ENCODE measurements around the gene INTS15. TPM values are rescaled to one million over a fixed set of nuclear protein-coding genes. Genes with fewer than 3 reads are reported as not detected.

The INTS15 gene
- total RNA-seq, 1 experiment from 2014 or later = 24.7 TPM

DNA sequence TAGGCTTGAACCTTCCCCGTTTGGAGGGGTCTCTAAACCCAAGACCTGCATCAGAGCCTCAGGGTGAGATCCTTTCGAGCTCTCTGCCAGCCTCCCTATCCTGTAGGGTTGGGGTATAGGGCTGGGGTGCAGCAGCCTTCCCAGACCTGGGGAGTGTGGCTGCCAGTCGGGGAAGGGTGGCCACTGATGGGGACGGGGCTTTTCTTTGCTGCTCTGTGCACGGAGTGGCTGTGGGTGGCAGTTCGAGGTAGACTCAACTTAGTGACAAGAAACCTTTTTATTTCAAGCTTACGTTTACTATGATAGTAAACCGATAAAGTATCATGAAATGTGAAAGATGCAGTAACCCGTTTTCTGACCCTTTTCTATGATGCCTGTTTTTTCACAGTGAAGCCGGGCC, 60.3 kb downstream of the INTS15 start:
- Histone ChIP-seq H3K36me3 (replicated peaks; ENCODE audit: control insufficient read depth, insufficient read depth, low read length) (no peaks in the 10 kb centered on the region), H3K4me3 (ENCODE audit: insufficient read depth, low read depth, low read length) (no peak overlapping the region), H3K27me3 (ENCODE audit: control insufficient read depth, insufficient read depth, low read length) (no peaks in the 10 kb centered on the region)
- no peak for DNase-seq

DNA sequence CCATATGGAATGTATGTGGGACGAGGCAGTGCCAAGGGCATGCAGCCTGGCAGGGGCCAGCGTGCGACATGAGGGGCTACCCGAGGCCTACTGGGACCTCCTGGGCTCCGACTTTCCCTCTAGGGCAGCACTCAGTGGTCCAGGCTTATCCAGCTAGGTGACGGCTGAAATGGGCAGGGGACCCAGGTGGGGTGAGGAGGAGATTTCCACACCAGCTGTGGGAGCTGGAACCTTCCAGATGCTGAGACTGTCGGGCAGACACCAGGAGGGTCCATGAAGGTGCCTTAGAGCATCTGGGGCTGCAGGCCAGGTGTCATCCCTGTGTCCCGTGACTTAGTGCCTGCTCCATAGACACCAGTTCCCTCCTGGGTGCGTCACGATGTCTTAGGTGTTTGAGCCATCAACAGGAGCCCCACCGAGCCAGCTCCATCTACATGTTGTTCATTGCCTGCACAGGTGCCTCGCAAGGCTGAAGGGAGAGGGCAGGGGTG, 60.7 kb downstream of the INTS15 start:
- DNase-seq = peak; percentile 37
- Histone ChIP-seq H3K27me3 (ENCODE audit: control insufficient read depth, insufficient read depth, low read length) (no peaks in the 10 kb centered on the region), H3K4me3 (ENCODE audit: insufficient read depth, low read depth, low read length) (no peak overlapping the region), H3K36me3 (replicated peaks; ENCODE audit: control insufficient read depth, insufficient read depth, low read length) (no peaks in the 10 kb centered on the region)

DNA sequence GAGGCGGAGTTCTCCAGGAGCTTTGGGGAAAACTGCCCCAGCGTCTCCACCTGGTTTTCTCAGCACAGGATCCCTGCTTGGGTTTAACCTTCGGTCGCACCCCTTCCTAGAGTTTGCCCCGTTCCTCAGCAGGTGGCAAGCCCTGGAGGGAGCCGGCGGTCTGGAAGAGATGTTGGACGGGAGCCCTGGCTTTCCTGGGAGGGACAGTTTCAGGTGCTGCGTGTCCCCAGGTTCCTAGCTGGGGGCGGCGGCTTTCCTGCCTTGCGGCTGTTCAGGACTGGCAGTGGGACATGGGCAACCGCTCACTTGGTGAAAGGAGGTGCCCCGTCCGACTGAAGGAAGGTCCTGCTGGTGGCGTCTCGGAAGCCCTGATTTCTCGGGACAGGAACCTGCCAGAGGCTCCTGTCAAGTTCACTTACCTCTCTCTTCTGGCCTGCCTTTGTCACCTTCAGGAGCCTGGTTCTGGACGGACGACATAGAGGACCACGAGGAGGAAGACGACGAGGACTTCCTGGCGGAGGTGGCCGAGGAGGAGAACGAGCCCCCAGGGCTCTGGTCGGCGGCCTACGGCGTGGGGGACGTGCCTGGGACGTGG, 62.1 kb downstream of the INTS15 start:
- Histone ChIP-seq H3K27me3 (ENCODE audit: control insufficient read depth, insufficient read depth, low read length) (no peaks in the 10 kb centered on the region), H3K4me3 (ENCODE audit: insufficient read depth, low read depth, low read length) (no peak overlapping the region), H3K36me3 (replicated peaks; ENCODE audit: control insufficient read depth, insufficient read depth, low read length) (no peaks in the 10 kb centered on the region)
- DNase-seq = peak; percentile 30

DNA sequence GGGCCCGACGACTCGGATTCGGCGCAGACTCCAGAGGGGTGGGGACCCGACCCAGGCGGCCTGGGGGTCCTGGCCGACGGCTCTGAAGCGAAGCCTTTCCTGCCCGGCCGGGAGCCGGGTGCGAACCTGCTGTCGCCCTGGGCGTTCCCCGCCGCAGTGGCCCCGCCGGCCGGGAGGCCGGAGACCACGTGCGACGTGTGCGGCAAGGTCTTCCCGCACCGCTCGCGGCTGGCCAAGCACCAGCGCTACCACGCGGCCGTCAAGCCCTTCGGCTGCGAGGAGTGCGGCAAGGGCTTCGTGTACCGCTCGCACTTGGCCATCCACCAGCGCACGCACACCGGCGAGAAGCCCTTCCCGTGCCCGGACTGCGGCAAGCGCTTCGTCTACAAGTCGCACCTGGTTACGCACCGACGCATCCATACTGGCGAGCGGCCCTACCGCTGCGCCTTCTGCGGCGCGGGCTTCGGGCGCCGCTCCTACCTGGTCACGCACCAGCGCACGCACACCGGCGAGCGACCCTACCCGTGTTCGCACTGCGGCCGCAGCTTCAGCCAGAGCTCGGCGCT, 62.7 kb downstream of the INTS15 start:
- Histone ChIP-seq H3K4me3 (ENCODE audit: insufficient read depth, low read depth, low read length) (no peak overlapping the region), H3K27me3 (ENCODE audit: control insufficient read depth, insufficient read depth, low read length) (no peaks in the 10 kb centered on the region), H3K36me3 (replicated peaks; ENCODE audit: control insufficient read depth, insufficient read depth, low read length) (no peaks in the 10 kb centered on the region)
- DNase-seq = peak; percentile 64

DNA sequence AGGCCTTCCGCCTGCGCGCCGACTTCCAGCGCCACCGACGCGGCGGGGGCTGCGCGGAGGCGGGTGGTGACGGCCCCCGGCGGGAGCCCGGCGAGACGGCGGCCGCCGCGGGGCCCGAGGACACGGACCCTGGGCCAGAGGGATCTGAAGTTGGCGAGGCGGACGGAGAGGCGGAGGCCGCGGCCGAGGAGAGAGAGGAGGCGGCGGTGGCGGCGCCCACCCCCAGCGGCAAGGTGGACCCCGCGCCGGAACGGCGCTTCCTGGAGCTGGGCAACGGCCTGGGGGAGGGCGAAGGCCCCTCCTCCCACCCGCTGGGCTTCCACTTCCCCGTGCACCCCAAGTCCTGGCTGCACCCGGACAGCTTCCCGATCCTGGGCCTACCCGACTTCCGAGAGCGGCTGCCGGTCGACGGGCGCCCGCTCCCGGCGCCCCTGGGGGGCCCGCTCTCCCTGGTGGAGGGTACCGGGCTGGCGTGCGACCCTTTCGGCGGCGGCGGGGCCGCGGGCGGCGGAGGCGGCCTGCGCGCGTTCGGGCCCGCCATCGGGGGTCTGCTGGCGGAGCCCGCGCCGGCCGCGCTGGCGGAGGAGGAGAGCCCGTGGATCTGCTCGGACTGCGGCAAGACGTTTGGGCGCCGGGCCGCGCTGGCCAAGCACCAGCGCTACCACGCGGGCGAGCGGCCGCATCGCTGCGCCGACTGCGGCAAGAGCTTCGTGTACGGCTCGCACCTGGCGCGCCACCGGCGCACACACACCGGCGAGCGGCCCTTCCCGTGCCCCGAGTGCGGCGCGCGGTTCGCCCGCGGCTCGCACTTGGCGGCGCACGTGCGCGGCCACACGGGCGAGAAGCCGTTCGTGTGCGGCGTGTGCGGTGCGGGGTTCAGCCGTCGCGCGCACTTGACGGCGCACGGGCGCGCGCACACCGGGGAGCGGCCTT, 63.5 kb downstream of the INTS15 start:
- H3K4me3 ChIP-seq (ENCODE audit: insufficient read depth, low read depth, low read length) = no peak overlapping the region
- no peaks in the 10 kb centered on the region for H3K36me3 ChIP-seq (replicated peaks; ENCODE audit: control insufficient read depth, insufficient read depth, low read length)
- DNase-seq = peak; percentile 65
- H3K27me3 ChIP-seq (ENCODE audit: control insufficient read depth, insufficient read depth, low read length) = no peaks in the 10 kb centered on the region

DNA sequence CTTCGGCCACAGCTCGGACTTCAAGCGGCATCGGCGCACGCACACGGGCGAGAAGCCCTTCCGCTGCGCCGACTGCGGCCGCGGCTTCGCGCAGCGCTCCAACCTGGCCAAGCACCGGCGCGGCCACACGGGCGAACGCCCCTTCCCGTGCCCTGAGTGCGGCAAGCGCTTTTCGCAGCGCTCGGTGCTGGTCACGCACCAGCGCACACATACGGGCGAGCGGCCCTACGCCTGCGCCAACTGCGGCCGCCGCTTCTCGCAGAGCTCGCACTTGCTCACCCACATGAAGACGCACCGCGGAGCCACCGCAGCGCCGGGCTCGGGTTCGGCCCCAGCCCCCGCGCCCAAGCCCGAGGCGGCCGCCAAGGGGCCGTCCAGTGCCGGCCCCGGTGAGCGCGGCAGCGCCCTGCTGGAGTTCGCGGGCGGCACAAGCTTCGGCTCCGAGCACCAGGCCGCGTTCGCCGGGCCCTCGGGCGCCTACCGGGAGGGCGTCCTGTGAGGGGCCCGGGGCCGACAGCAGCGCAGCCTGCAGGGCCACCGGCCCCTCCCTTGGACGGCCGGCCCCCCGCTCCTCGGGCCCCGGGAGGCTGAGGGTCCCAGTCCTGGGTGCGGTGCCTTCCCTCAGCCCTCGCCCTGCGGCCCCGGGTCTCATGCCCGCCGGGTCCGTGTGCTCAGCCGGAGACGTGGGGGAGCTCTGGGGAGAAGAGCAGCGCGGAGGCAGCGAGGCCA, 64.5 kb downstream of the INTS15 start:
- H3K36me3 ChIP-seq (replicated peaks; ENCODE audit: control insufficient read depth, insufficient read depth, low read length) = no peaks in the 10 kb centered on the region
- H3K4me3 ChIP-seq (ENCODE audit: insufficient read depth, low read depth, low read length) = no peak overlapping the region
- peak; percentile 66 for DNase-seq
- H3K27me3 ChIP-seq (ENCODE audit: control insufficient read depth, insufficient read depth, low read length) = no peaks in the 10 kb centered on the region

DNA sequence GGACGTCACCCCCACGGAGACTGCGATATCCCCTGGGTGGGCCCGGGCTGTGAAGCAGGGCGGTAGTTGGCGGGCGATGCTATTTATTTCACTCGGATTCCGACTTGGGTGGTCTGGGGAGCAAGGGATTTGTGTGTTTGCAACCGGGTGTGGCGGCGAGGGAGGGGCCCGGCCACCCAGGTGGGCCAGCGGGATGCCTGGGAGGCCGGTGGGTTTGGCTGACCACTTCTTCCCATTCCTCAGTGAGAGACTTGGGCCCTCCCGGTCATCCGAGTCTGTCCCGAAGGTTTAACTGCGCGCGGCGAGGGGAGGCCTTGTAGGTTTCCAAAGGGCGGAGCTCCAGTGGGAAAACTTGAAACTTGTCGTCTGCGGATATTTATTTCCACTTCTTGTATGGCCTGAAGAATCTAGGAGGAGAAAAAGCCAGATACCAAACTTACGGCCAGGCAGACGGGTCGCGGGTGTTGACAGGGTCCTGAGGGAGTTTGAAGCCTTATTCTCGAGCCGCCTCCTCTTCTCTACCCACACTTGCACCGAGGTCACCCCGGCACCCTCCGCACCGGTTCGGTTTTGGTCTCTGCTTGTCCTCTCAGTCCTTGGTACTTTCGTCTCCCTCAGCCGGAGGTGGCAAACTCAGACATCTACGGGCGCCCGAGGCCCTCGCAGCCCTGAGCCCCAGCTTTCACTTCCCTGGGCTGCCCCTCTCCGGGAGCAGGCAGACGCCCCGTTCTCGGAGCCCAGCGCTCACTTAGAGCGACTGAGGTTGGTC, 65.2 kb downstream of the INTS15 start:
- no peaks in the 10 kb centered on the region for H3K27me3 ChIP-seq (ENCODE audit: control insufficient read depth, insufficient read depth, low read length)
- no peaks in the 10 kb centered on the region for H3K36me3 ChIP-seq (replicated peaks; ENCODE audit: control insufficient read depth, insufficient read depth, low read length)
- H3K4me3 ChIP-seq (ENCODE audit: insufficient read depth, low read depth, low read length) = no peak overlapping the region
- peak; percentile 47 for DNase-seq

DNA sequence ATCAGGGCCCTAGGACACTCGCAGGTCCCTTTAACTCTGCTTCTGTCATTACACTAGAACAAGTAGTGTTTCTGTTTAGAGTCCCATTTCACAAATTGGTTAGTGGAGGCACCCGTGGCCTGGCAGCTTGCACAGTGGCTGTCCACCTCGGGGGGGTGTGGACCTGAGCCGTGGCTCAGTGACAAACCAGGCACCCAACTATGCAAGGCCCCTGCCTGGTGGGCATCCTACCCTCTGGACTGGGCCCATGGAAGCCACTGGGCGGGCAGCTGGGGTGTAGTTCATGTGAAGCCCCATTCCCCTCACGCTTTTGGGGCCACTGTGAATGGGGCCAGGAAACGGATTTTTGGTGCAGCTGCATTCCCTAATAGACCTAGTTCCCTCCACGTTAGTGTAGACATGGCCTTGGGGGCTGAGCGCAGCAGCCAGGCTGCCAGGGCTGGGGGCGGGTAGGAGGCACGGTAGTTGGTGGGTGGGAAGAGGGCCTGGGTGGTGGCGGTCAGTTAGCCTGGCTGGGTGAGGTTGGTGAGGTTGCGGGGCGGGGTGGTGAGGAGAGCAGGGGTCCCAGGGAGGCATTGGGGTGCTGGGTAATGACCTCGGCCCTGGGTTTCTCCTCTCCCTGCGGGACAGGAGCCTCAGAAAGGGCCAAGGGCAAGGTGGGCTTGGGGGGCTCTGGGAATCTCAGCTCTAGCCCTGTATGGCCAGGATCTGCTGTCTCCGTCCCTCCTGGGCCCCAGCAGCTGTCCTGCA, 66.0 kb downstream of the INTS15 start:
- H3K27me3 ChIP-seq (ENCODE audit: control insufficient read depth, insufficient read depth, low read length) = no peaks in the 10 kb centered on the region
- peak; percentile 53 for DNase-seq
- no peak overlapping the region for H3K4me3 ChIP-seq (ENCODE audit: insufficient read depth, low read depth, low read length)
- H3K36me3 ChIP-seq (replicated peaks; ENCODE audit: control insufficient read depth, insufficient read depth, low read length) = no peaks in the 10 kb centered on the region

DNA sequence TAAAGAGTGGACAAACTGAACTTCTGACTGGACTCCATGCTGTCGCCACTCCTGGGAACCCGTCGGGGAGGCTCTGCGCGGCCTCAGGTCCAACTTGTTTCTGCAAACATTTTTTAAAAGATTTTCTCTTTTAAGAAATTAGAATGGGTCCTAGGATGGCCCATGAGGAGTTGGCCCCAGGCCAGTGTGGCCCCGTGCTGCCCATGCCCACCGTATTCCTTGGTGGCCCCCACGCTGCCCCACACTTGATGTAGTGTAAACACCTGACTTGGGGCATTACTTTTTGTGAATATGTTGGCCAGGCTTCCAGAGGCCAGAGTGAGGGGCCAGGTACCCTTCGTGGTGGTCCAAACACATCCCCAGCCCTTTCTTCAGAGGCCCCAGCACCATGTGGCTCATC, 66.6 kb downstream of the INTS15 start:
- DNase-seq = peak; percentile 20

More for the DNA sequence above, 66.6 kb downstream of the INTS15 start:
- H3K27me3 ChIP-seq (ENCODE audit: control insufficient read depth, insufficient read depth, low read length) = no peaks in the 10 kb centered on the region
- H3K36me3 ChIP-seq (replicated peaks; ENCODE audit: control insufficient read depth, insufficient read depth, low read length) = no peaks in the 10 kb centered on the region
- no peak overlapping the region for H3K4me3 ChIP-seq (ENCODE audit: insufficient read depth, low read depth, low read length)

Other genes with a start within 250 kb of the INTS15 start
- 30.1 and 38.5 TPM in 2 replicates for gene FAM220A, start 241.1 kb upstream of the INTS15 start, total RNA-seq (2014; rRNA removed; shearing (Covaris generic))
- gene RAC1, start 215.5 kb upstream of the INTS15 start, total RNA-seq (2014; rRNA removed; shearing (Covaris generic)) = 85.6 and 87.0 TPM in 2 replicates
- 38.2 and 40.6 TPM in 2 replicates for gene DAGLB, start 142.1 kb upstream of the INTS15 start, total RNA-seq (2014; rRNA removed; shearing (Covaris generic))
- gene KDELR2, start 105.9 kb upstream of the INTS15 start, total RNA-seq (2014; rRNA removed; shearing (Covaris generic)) = 60.9 and 64.1 TPM in 2 replicates
- gene GRID2IP, start 38.6 kb upstream of the INTS15 start, total RNA-seq (2014; rRNA removed; shearing (Covaris generic)) = 0.28 and 0.33 TPM in 2 replicates
- gene ZDHHC4, start 12.6 kb upstream of the INTS15 start, total RNA-seq (2014; rRNA removed; shearing (Covaris generic)) = 54.8 and 63.2 TPM in 2 replicates
- gene ZNF853, start 25.6 kb downstream of the INTS15 start, total RNA-seq (2014; rRNA removed; shearing (Covaris generic)) = 6.4 and 6.5 TPM in 2 replicates
- 7.6 and 10.0 TPM in 2 replicates for gene ZNF316, start 47.3 kb downstream of the INTS15 start, total RNA-seq (2014; rRNA removed; shearing (Covaris generic))
- gene ZNF12, start 116.9 kb downstream of the INTS15 start, total RNA-seq (2014; rRNA removed; shearing (Covaris generic)) = 13.8 and 16.7 TPM in 2 replicates
- gene RSPH10B2, start 164.1 kb downstream of the INTS15 start, total RNA-seq (2014; rRNA removed; shearing (Covaris generic)) = 0.31 and 0.37 TPM in 2 replicates
- gene CCZ1B, start 236.3 kb downstream of the INTS15 start, total RNA-seq (2014; rRNA removed; shearing (Covaris generic)) = 40.3 and 40.5 TPM in 2 replicates

All from H7 (cell line).